Lower leg skin (tissue), 4 donors: ENCODE measurements around the gene DNAI7. TPM values are rescaled to one million over a fixed set of nuclear protein-coding genes. Genes with fewer than 3 reads are reported as not detected.

ENCODE experiments used
- DNase-seq, 2 donors: peaks; one replicate each; pipeline ENCODE4 v3.0.0-alpha.2; 2019; ENCODE audit warnings: low spot score in 2 of 2
- H3K4me3 ChIP-seq: fragments of 200-600 bp; sonication (generic); 2 replicates; pipeline ENCODE4 v1.5.1; 2017; ENCODE audit warnings: mild to moderate bottlenecking, low read depth; ENCODE audit not compliant: poor library complexity, severe bottlenecking
- CTCF ChIP-seq, 3 donors: fragments of 450-650 bp; IDR thresholded peaks; one replicate each; pipeline ENCODE4 v1.5.1; 2016; ENCODE audit warnings: antibody characterized with exemption in 3 of 3, mild to moderate bottlenecking in 3 of 3, moderate library complexity in 2 of 3
- POLR2A ChIP-seq, 2 donors: fragments of 450-650 bp; IDR thresholded peaks; one replicate each; pipeline ENCODE4 v1.6.1; 2016 to 2017; ENCODE audit warnings: antibody characterized with exemption in 2 of 2, mild to moderate bottlenecking in 1 of 2, moderate library complexity in 1 of 2
- WGBS, 2 donors: methylation state at CpG; one replicate each; pipeline ENCODE4 v1.1.5; 2018; 5-methylcytosine and 5-hydroxymethylcytosine counted together
- intact Hi-C: fragments of 100-400 bp; cut with DNase I; formaldehyde crosslinking; loops from one replicate; pipeline ENCODE4 v1.15.0; 2023; ENCODE audit warnings: low total_unique reads
- total RNA-seq, 4 donors: library from RNA; depleted of rRNA; stranded (reverse); fragments of >200 nt; gene quantifications; one replicate each; pipeline ENCODE4 v1.1.0, GENCODE V29; 2016

DNAI7 gene
- total RNA-seq, 4 donors from 2014 or later, result 1.0 to 3.4 (median 2.1) TPM

GRCh38 chr12:25110260-25110659 lies 84.7 kb downstream of the DNAI7 start:
- intact Hi-C loops, result no loop called here
- 86 to 93% methylated on average over 6 of the region's 6 CpGs for WGBS, 2 donors

GRCh38 chr12:25107920-25108319 lies 87.0 kb downstream of the DNAI7 start:
- H3K4me3 ChIP-seq, result no peak overlapping the region
- TF ChIP-seq CTCF (IDR thresholded peaks at IDR 0.05) (no peak), POLR2A (IDR thresholded peaks at IDR 0.05) (no peak)
- 87 to 89% methylated on average over 4 of the region's 4 CpGs for WGBS, 2 donors
- intact Hi-C loops, result no loop called here
- DNase-seq, result no peak

More at GRCh38 chr12:25110260-25110659, 84.7 kb downstream of the DNAI7 start:
- TF ChIP-seq POLR2A (IDR thresholded peaks at IDR 0.05) (no peak), CTCF (IDR thresholded peaks at IDR 0.05) (no peak)
- H3K4me3 ChIP-seq, result no peak overlapping the region
- no peak for DNase-seq

- no peak overlapping the region for H3K4me3 ChIP-seq
- intact Hi-C loops, result no loop called here
- TF ChIP-seq POLR2A (IDR thresholded peaks at IDR 0.05), result no peak
- no peak for DNase-seq
These were observed 88.1 kb downstream of the DNAI7 start for GRCh38 chr12:25106818-25107217.

- intact Hi-C loops, result no loop called here
- WGBS, 2 donors, result 84 to 89% methylated on average over 4 of the region's 4 CpGs
- no peak overlapping the region for H3K4me3 ChIP-seq
These were observed 92.6 kb downstream of the DNAI7 start for GRCh38 chr12:25102402-25102801.

GRCh38 chr12:25101092-25101445 lies 93.9 kb downstream of the DNAI7 start:
- DNase-seq, result no peak
- intact Hi-C loops, result no loop called here
- H3K4me3 ChIP-seq, result no peak overlapping the region
- 51 to 57% methylated on average over 4 of the region's 4 CpGs for WGBS, 2 donors
- no peak for TF ChIP-seq POLR2A (IDR thresholded peaks at IDR 0.05)
- TF ChIP-seq CTCF (IDR thresholded peaks at IDR 0.05), result no peak

More at GRCh38 chr12:25102402-25102801, 92.6 kb downstream of the DNAI7 start:
- TF ChIP-seq CTCF (IDR thresholded peaks at IDR 0.05) (no peak), POLR2A (IDR thresholded peaks at IDR 0.05) (no peak)
- no peak for DNase-seq

- WGBS, 2 donors, result 48 to 53% methylated on average over 2 of the region's 2 CpGs
- no peak overlapping the region for H3K4me3 ChIP-seq
- no peak for DNase-seq
- intact Hi-C loops, result no loop called here
- TF ChIP-seq POLR2A (IDR thresholded peaks at IDR 0.05), result no peak
These were observed 94.5 kb downstream of the DNAI7 start for GRCh38 chr12:25100194-25101091.

GRCh38 chr12:25099010-25099409 lies 96.0 kb downstream of the DNAI7 start:
- 94 to 97% methylated on average over 2 of the region's 2 CpGs for WGBS, 2 donors
- no peak for TF ChIP-seq CTCF (IDR thresholded peaks at IDR 0.05)
- intact Hi-C loops, result no loop called here
- no peak overlapping the region for H3K4me3 ChIP-seq
- DNase-seq, result no peak
